ENCODE measurements around the gene KCND1.

KCND1 gene

DNA sequence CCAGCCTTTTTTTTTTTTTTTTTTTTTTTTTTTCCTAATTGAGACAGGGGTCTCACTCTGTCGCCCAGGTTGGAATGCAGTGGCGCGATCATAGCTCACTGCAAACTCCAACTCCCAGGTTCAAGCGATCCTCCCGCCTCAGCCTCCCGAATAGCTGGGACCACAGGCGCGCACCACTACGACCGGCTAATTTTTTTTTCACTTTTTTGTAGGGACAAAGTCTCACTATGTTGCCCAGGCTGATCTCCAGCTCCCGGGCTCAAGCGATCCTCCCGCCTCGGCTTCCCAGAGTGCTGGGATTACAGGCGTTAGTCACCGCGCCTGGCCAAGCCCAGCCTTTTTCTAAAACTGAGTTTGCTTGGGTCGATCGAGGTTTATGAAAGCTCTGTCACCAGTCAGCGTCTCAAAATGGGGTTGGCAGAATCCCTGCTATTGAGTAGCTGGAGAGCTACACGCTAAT lies 13.0 kb downstream of the KCND1 start:
- peak overlapping the region; percentile 43; the same call in 1 of the 2 replicates for H3K9ac ChIP-seq
- H3K4me1 ChIP-seq (ENCODE audit: low read depth, poor library complexity, severe bottlenecking), result peaks cover 19% of the 10 kb centered on the region
- H3K36me3 ChIP-seq (ENCODE audit: insufficient read depth), result no peaks in the 10 kb centered on the region
- H3K27me3 ChIP-seq (ENCODE audit: insufficient read depth, low read depth), result no peaks in the 10 kb centered on the region
- TF ChIP-seq, protein P1, sequence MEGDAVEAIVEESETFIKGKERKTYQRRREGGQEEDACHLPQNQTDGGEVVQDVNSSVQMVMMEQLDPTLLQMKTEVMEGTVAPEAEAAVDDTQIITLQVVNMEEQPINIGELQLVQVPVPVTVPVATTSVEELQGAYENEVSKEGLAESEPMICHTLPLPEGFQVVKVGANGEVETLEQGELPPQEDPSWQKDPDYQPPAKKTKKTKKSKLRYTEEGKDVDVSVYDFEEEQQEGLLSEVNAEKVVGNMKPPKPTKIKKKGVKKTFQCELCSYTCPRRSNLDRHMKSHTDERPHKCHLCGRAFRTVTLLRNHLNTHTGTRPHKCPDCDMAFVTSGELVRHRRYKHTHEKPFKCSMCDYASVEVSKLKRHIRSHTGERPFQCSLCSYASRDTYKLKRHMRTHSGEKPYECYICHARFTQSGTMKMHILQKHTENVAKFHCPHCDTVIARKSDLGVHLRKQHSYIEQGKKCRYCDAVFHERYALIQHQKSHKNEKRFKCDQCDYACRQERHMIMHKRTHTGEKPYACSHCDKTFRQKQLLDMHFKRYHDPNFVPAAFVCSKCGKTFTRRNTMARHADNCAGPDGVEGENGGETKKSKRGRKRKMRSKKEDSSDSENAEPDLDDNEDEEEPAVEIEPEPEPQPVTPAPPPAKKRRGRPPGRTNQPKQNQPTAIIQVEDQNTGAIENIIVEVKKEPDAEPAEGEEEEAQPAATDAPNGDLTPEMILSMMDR (conservative IDR thresholded peaks at IDR 0.05; ENCODE audit: low read depth, low read length), result no peak
- H3K79me2 ChIP-seq (ENCODE audit: insufficient read depth, low read depth), result peaks cover 16% of the 10 kb centered on the region; the same call in 1 of the 2 replicates
- H3K27ac ChIP-seq, result peak overlapping the region; percentile 60
- peak overlapping the region; percentile 21; the same call in 1 of the 2 replicates for H2AFZ ChIP-seq (ENCODE audit: low read depth)
- H3K4me3 ChIP-seq (IDR thresholded peaks at IDR 0.05; ENCODE audit: insufficient read depth, low read depth, low read length), result no peak overlapping the region
- H3K4me2 ChIP-seq, result peak overlapping the region; percentile 83
- H4K20me1 ChIP-seq (ENCODE audit: insufficient read depth), result no peaks in the 10 kb centered on the region

DNA sequence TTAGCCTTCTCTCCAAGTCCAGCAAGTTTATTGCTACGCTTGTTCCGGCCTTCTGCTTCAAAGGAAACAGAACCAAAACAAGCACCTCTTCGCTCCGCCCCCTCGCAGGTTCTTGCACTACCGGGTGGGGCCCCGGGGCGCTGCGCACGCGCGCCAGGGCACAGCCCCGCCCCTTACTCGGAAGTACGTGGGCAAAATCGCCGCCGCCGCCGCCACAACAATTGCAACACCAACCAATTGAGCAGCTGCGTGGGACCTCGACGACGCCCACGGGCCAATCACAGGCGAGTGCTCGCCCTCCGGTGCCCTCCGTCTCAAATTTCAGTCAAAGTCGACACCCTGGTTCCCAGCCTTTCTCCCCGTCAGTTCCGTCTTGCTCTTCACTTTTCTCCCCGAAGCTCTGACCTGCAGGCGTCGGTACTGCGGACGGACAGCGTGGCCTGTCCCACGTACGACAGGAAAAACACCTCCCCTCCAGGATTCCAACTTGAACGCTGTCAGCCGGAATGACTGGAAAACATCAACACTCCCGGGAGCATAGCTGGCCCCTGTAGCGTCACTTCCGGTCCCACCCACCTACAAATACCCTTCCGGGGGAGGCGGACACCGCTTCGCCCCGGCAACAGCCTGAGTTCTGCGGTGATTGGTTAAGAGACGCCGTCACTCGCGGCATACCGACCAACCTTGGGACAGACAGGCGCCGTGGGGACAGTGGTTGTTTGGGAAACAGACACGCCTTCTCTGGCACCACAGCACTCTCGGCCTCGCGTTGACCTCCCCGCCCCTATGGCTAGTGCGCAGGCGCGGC lies 13.6 kb downstream of the KCND1 start:
- no peaks in the 10 kb centered on the region for H4K20me1 ChIP-seq (ENCODE audit: insufficient read depth)
- H3K4me3 ChIP-seq (IDR thresholded peaks at IDR 0.05; ENCODE audit: insufficient read depth, low read depth, low read length), result no peak overlapping the region
- TF ChIP-seq, protein P1 (conservative IDR thresholded peaks at IDR 0.05; ENCODE audit: low read depth, low read length), result no peak
- peak overlapping the region; percentile 67 for H3K27ac ChIP-seq
- no peaks in the 10 kb centered on the region for H3K27me3 ChIP-seq (ENCODE audit: insufficient read depth, low read depth)
- peak overlapping the region; percentile 51; the same call in 1 of the 2 replicates for H3K4me2 ChIP-seq
- H3K4me1 ChIP-seq (ENCODE audit: low read depth, poor library complexity, severe bottlenecking), result peaks cover 19% of the 10 kb centered on the region
- peaks cover 16% of the 10 kb centered on the region; the same call in 1 of the 2 replicates for H3K79me2 ChIP-seq (ENCODE audit: insufficient read depth, low read depth)
- peak overlapping the region; percentile 66; the same call in 1 of the 2 replicates for H2AFZ ChIP-seq (ENCODE audit: low read depth)
- no peaks in the 10 kb centered on the region for H3K36me3 ChIP-seq (ENCODE audit: insufficient read depth)
- H3K9ac ChIP-seq, result peak overlapping the region; percentile 58; the same call in 1 of the 2 replicates

DNA sequence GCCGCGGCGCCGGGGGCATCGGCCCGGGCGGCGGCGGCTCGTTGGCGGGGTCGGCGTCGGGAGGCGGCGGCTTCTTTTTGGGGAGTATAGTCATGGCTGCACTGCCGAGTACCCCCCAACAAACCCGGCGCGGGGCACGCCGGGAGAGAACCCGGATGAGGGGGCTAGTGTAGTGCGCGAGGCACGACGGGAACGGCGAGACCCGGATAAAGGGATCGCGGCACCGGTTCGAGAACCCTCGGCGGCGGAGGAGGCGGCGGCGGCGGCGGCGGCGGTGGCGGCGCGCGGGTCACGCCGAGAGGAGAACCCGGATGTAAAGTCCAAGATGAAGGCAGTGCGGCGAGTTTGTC lies 14.2 kb downstream of the KCND1 start, which contains the start of gene OTUD5:
OTUD5 (minus strand) TSS at position 131 of the 350 bp plus-strand sequence; CDS start at position 94, 37 bp downstream.
- peak within 1 kb of the TSS; percentile 66; the same call in 1 of the 2 replicates for H2AFZ ChIP-seq (ENCODE audit: low read depth)

DNA sequence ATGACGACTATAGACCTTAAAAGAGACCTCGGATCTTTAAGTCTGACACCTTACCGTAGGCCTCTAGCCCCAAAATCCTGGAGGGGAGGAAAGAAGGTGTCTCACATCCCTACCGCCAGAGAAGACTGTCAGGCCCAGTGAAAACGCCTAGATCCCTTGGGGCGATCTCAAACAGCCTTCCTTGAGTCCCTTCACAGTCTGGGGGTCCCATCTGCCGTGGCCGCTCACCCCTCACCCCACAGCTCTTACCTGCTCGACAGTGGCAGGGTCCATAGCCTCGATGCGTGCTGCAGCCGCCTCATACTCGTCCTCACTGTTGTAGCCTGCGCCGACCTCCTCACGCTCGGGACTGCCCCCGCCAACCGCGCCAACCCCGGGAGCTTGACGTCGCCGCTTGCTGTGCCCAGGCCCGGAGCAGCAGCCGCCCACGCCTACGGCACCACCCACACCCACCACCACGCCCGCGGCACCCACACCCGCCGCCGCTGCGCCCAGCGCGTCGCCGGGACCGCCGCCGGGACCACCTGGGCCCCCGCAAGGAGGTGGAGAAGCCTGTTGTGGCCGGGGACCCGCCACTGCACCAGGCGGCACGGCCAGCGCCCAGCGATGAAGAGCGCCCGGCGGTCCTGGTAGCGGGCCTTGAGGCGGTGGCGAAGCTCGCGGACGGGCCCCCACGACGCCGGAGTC lies 14.8 kb downstream of the KCND1 start:
- peak overlapping the region; percentile 58; the same call in 1 of the 2 replicates for H3K9ac ChIP-seq
- no peak overlapping the region for H3K4me3 ChIP-seq (IDR thresholded peaks at IDR 0.05; ENCODE audit: insufficient read depth, low read depth, low read length)
- H3K36me3 ChIP-seq (ENCODE audit: insufficient read depth), result no peaks in the 10 kb centered on the region
- no peaks in the 10 kb centered on the region for H4K20me1 ChIP-seq (ENCODE audit: insufficient read depth)
- TF ChIP-seq, protein P1 (conservative IDR thresholded peaks at IDR 0.05; ENCODE audit: low read depth, low read length), result no peak
- peaks cover 19% of the 10 kb centered on the region for H3K4me1 ChIP-seq (ENCODE audit: low read depth, poor library complexity, severe bottlenecking)
- no peak overlapping the region; the same call in 1 of the 2 replicates for H3K27ac ChIP-seq
- no peaks in the 10 kb centered on the region for H3K27me3 ChIP-seq (ENCODE audit: insufficient read depth, low read depth)
- no peak overlapping the region for H2AFZ ChIP-seq (ENCODE audit: low read depth)
- H3K79me2 ChIP-seq (ENCODE audit: insufficient read depth, low read depth), result peaks cover 21% of the 10 kb centered on the region; the same call in 1 of the 2 replicates
- peak overlapping the region; percentile 69 for H3K4me2 ChIP-seq

More for the DNA sequence above, 14.2 kb downstream of the KCND1 start, which contains the start of gene OTUD5:
- no peaks in the 10 kb centered on the region for H3K27me3 ChIP-seq (ENCODE audit: insufficient read depth, low read depth)
- H3K9ac ChIP-seq, result peak within 1 kb of the TSS; percentile 58; the same call in 1 of the 2 replicates
- H3K36me3 ChIP-seq (ENCODE audit: insufficient read depth), result no peaks in the 10 kb centered on the region
- TF ChIP-seq, protein P1 (conservative IDR thresholded peaks at IDR 0.05; ENCODE audit: low read depth, low read length), result no peak
- no peaks in the 10 kb centered on the region for H4K20me1 ChIP-seq (ENCODE audit: insufficient read depth)
- H3K27ac ChIP-seq, result peak within 1 kb of the TSS; percentile 67
- peaks cover 16% of the 10 kb centered on the region; the same call in 1 of the 2 replicates for H3K79me2 ChIP-seq (ENCODE audit: insufficient read depth, low read depth)
- no peak within 1 kb of the TSS for H3K4me3 ChIP-seq (IDR thresholded peaks at IDR 0.05; ENCODE audit: insufficient read depth, low read depth, low read length)
- peak within 1 kb of the TSS; percentile 69 for H3K4me2 ChIP-seq
- H3K4me1 ChIP-seq (ENCODE audit: low read depth, poor library complexity, severe bottlenecking), result peaks cover 19% of the 10 kb centered on the region
